Inferior parietal cortex (tissue), 1 donor: ENCODE measurements around the gene ZNF19.
"Not testable (repeated sequence)": the region's sequence is repeated elsewhere in the genome, so short reads cannot be mapped to it uniquely, and the experiment has no call there.

Experiments used
- DNase-seq: peaks from one replicate; pipeline ENCODE4 v3.0.0-alpha.2; 2016; ENCODE audit errors: extremely low spot score

The ZNF19 gene

GRCh38 chr16:71489122-71489521 lies at the start of gene ZNF19:
ZNF19 (minus strand) TSS chr16:71489324; CDS start chr16:71482114, 7,210 bp downstream.
- no peak for DNase-seq

- peak; percentile 45 for DNase-seq
These were observed 48.5 kb upstream of the ZNF19 start for GRCh38 chr16:71537643-71538042.

- DNase-seq: no peak
These were observed 47.8 kb upstream of the ZNF19 start for GRCh38 chr16:71536752-71537499.

DNA sequence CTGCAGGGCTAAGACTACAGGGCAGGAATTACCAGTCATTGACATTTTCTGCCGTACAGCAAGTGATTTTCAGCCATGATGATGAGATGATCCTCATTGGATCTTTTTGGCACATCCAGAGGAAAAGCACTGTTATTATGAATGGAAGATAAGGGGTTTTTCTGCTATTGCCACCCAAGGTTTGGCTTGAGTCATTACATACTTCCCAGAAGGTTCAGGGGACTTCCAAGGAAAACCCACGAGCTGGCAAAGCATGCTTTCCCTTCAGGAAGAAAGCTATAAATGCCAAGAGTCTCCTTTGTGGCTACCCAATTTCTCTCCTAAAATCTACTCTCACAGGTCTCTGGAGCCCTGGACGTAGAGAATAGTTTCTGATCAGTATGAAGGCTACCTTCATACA lies 43.2 kb upstream of the ZNF19 start:
- no peak for DNase-seq

DNA sequence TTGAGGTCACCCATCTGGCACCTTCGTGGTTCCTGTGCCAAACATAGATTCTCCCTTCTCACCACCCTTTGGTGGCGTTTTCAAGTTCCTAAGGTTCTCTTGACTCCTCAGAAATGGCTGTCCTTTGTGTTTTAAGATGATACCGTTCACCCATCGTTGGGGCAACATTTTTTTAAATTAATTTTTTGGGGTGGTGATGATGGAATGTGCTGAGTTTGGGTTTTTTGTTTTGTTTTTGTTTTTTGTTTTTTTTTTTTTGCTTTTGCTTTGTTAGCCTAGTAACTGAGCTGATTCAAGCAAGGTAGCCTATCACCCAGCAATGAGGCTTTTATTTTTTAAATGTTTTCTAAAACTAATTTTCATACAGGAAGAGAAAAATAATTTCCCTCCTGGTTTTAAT lies 39.7 kb upstream of the ZNF19 start:
- no peak for DNase-seq

DNA sequence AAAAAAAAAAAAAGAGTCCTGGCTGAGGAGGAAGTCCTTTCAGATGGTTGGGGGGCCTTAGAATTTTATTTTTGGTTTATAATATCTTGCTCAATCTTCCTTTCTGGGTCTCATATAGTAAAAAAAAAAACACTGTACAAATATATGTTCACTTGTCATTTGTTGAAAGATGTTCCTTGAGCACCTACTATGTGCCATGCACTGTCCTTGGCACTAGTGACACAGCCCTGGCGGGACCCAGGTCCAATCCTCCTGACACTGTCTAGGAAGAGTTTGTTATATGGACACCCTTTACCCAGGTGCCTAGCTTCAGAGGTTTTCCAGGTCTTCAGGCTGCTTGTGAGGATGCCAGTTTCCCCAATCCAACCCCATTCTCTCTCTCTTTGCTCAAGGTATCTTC lies 39.1 kb upstream of the ZNF19 start:
- no peak for DNase-seq

DNA sequence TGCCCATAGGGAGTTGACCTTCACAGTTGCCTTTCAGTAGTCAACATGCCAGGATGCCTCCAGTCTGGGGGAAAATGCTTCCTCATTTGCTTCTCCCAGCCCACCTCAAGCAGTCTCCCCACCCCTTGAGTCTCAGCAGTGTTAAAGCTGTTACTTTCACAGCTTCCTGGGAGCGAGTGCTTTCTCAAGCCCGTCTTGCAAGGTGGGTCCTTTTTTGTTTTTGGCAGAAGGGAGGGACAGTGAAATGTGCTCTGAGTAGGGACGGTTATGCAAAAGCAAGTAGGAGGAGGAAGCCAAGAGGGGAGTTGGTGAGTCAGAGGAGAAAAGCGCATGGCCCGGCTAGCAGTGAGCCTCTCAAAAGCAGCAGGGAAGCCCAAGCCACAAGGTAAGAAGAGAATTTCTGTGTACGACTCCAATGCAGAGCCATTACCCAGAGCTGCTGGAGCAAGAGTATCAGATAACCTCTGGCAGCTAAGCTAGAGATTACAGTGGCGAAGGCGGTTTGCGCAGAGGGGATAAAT lies 37.0 kb upstream of the ZNF19 start, which contains the start of gene CHST4:
CHST4 (plus strand) TSS at position 316 of the 521 bp plus-strand sequence. CDS start 10,252 bp downstream, outside the sequence.
- DNase-seq: no peak

DNA sequence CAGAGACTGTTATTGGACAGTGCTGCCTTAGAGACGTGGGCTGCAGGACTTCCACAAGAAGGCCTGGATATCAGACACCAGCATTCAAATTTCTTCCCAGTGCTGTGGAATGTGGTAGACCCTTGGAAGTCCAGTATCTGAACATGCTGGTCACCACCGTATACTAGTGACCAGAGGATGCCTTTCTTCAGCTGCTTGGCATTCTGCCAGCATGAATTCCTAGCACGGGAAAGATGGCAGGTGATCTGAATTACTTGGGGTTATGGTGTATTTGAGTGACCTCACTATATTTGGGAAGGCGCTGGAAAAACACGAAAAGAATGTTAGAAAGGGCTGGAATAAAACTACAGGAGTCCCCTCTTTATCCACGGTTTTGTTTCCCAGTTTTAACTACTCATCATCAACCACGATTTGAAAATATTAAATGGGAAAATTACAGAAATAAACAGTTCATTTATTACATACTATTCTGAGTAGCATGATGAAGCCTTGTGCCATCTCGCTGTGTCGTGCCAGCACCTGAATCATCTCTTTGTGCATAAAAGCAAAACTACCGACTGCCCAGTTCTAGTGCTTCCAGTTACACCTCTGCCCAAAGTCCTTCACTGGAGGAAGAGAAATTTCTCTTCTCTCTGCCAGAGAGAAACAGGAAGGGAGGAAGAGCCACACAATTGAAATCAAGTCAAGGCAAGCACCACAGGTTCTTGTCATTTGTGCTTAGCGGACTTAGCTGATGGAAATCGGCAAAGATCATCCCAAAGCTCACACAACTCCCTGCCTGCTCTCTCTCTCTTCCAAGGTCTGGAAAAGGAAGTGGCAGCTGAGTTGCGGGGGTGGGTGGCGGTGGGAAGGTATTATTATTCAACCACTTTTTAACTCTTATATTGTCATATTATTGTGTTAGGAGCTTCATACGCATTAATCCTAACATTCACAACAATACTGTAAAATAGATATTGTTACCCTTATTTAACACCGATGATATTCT lies 35.7 kb upstream of the ZNF19 start:
- no peak for DNase-seq

GRCh38 chr16:71520550-71520949 lies 31.4 kb upstream of the ZNF19 start:
- DNase-seq: no peak

DNA sequence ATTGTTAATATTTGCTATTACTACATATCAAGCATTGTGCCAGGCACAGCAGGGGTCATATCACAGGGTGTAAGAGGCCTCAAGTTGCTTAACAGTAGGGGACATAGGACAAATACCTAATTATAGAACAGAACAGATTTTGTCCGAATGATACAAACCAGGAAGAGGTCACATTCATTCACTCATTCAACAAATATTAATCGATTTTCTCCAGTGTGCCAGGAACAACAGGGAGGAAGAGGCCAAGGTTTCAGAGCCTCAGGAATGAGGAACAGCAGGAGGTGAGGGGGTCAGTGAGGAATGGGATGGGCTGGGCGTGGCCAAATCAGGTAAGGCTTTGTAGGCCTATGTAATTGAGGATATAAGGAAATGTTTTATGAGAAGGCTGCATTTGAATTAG lies 25.9 kb upstream of the ZNF19 start:
- DNase-seq: no peak

GRCh38 chr16:71514476-71514875 lies 25.4 kb upstream of the ZNF19 start:
- DNase-seq: no peak

DNA sequence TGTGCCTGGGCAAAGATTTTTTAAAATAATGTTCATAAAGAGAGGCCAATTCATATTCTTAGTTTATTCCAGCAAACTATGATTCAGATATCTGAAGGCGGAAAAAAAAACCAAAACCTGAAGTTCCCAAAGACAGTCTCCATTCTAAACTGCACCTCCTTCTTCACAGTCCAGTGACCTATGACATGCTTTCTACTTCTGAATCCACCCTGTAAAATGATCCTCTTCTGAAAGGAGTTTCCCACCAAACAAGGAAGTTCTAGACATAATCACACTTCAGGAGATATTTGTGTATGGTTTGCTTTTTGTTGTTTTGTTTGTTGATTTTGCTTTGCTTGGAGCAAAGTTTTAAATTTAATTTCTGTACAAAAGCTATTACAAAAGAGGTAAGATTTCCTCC lies 24.2 kb upstream of the ZNF19 start:
- no peak for DNase-seq

DNA sequence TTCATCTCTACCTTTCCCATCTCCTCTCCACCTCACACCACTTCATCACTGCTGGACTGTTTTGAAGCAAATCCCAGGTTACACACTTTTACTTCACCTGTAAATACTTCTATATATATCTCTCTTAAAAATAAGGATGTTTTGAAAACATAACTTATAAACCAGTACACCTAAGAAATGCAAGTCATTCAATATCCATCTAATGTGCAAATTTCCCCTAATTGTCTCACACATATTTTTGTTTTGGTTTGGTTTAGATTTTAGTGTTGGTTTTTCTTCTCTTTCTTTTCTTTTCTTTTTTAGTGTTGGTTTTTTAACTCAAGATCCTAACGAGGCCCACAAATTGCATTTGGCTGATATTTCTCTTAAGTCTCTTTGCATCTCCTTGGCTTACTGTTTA lies 17.9 kb upstream of the ZNF19 start:
- DNase-seq: no peak

DNA sequence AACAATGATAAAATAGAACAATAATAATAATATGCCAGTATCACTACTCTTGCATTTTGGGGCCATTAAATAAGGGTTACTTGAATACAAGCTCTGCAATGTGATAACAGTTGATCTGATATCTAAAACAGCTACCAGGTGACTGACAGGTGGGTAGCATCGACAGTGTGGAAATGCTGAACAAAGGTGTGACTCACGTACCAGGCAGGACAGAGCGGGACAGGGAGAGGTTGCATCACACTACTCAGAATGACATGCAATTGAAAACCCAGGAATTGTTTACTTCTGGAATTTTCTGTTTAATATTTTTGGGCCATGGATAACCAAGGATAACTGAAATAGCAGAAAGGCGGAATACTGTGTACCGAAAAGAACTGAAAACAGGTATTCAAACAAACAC lies 15.8 kb upstream of the ZNF19 start:
- DNase-seq: no peak

GRCh38 chr16:71504051-71504450 lies 14.9 kb upstream of the ZNF19 start:
- not testable (repeated sequence) for DNase-seq

GRCh38 chr16:71501547-71501946 lies 12.4 kb upstream of the ZNF19 start:
- no peak for DNase-seq

GRCh38 chr16:71500964-71501363 lies 11.8 kb upstream of the ZNF19 start:
- DNase-seq: no peak

GRCh38 chr16:71499775-71500364 lies 10.7 kb upstream of the ZNF19 start:
- DNase-seq: peak; percentile 81

- DNase-seq: no peak
These were observed 8.9 kb upstream of the ZNF19 start for GRCh38 chr16:71498031-71498430.

DNA sequence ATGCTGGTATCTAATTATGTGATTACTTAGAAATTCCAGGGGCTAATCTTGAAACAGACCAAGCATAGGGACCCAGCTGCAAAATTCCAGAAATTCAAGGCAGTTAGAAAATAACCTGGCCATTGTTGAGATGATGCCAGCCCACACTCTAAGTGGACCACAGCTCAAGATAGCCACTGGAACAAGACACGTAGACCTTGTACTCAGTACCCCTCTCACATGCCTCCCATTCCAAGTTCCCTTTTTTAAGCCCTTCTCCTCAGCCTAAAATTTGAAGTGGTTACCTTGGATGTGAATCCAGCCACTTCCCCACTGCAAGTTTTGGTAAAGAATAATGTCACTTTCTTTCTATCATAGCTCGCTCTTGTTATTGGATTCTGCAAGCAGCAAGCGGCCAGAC lies 4.1 kb upstream of the ZNF19 start:
- DNase-seq: no peak

GRCh38 chr16:71492786-71493185 lies 3.7 kb upstream of the ZNF19 start:
- no peak for DNase-seq

GRCh38 chr16:71491054-71491453 lies 1.9 kb upstream of the ZNF19 start:
- no peak for DNase-seq
